ENCODE measurements around the gene B4GALT2.

Gene B4GALT2

DNA sequence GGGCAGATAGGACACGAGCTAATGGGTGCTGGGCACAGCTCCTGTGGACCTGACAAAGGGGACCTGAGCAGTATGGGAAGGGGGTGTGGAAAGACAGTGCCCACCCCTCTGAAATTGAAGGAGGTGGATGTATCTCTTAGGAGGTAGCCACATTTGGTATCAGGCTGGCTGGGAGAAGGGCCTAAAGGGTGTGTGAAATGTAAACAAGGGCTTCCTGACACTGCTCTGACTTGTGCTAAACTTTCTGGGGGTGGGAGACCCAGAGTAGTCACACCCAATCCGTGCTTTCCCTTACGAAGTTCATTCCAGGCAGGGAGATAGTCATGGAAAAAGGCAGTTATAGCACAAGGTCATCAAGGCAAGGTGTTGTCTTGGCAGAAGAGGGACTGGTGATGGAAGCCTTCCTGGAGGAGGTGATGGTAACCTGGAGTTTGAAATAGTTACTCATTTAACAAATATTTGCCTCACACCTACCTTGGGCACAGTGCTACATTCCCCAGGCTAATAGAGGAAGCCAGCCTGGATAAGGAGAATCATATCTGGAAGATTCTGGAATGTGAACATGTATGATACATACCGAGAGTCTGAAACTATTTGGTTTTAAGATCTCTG lies 7.1 kb downstream of the B4GALT2 start:
- no peak for DNase-seq

GRCh38 chr1:43986712-43987111 lies 7.7 kb downstream of the B4GALT2 start:
- no peak for DNase-seq

- no peak for DNase-seq
Measured at GRCh38 chr1:43987159-43987902, 8.3 kb downstream of the B4GALT2 start.

DNA sequence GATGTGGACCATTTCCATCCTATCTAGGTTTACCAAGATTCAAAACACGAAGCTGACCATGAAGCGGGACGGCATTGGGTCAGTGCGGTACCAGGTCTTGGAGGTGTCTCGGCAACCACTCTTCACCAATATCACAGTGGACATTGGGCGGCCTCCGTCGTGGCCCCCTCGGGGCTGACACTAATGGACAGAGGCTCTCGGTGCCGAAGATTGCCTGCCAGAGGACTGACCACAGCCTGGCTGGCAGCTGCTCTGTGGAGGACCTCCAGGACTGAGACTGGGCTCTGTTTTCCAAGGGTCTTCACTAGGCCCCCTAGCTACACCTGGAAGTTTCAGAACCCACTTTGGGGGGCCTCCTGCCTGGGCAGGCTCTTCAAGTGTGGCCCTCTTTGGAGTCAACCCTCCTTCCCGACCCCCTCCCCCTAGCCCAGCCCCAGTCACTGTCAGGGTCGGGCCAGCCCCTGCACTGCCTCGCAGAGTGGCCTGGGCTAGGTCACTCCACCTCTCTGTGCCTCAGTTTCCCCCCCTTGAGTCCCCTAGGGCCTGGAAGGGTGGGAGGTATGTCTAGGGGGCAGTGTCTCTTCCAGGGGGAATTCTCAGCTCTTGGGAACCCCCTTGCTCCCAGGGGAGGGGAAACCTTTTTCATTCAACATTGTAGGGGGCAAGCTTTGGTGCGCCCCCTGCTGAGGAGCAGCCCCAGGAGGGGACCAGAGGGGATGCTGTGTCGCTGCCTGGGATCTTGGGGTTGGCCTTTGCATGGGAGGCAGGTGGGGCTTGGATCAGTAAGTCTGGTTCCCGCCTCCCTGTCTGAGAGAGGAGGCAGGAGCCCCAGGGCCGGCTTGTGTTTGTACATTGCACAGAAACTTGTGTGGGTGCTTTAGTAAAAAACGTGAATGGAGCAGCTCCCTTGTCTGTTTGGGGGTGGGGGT lies 11.5 kb downstream of the B4GALT2 start:
- DNase-seq: no peak

DNA sequence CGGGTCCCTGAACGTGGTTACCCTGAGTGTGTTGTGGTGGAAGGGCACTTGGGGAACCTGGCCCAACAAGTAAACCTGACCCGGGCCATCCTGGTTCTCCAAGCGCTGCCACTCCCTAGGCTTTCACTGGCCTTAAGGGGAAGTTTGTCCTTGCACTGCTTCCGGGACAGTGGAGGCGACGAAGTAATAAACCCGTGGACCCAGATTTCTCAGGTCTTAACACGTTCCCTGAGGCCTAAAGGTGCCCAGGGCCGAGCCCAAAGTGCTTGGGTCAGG lies 12.1 kb downstream of the B4GALT2 start:
- no peak for DNase-seq

DNA sequence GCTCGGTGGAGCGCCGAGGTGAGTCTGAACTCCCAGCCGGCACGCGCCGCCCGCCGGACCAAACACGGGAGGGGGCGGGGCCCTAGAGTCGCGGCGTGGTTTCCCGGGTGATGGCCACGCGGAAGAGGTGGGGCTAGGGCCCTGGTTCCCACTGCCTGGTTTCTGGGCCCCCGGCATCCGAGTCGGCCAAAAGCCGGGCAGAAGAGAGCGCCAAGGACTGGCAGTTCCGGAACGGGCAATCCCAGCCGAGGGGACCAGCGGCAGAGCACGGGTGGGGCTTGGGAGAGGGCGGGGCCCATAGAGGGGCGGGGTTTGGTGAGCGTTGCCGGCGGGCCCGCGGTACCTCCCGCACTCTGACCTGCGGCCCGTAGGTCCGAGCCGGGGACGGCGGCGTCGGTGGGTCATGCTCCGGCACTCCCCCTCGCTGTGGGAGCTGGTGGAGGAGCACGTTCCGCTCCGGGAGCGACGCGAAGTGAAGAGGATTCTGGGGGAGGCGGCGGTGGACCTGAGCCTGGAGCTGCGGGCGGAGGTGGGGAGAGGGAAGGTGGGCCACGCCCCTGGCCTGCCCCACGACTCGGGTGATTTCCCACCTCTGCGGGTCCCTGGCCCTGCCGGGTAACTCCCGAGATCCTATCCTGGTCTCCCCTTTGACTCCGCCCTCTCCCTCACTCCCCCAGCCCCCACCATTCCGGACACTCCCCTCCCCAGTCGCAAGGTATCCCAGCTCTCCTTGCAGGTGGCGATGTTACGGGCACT lies 12.6 kb downstream of the B4GALT2 start, which contains the start of gene CCDC24:
Gene CCDC24, plus strand, starts transcription at position 124 of the 756 bp plus-strand sequence. Its CDS starts 280 bp downstream, at position 404.
- DNase-seq: peak; percentile 80

- DNase-seq: no peak
Measured at GRCh38 chr1:43992232-43992995, 13.4 kb downstream of the B4GALT2 start.

GRCh38 chr1:43993206-43993914 lies 14.3 kb downstream of the B4GALT2 start:
- no peak for DNase-seq

- DNase-seq: no peak
Measured at GRCh38 chr1:43994071-43994470, 15.1 kb downstream of the B4GALT2 start.

GRCh38 chr1:43994794-43995790 lies 16.1 kb downstream of the B4GALT2 start:
- peak; percentile 76 for DNase-seq

- DNase-seq: no peak
Measured at GRCh38 chr1:43995984-43996732, 17.1 kb downstream of the B4GALT2 start.

GRCh38 chr1:43996733-43997115 lies 17.7 kb downstream of the B4GALT2 start:
- no peak for DNase-seq

GRCh38 chr1:43997295-43997999 lies 18.4 kb downstream of the B4GALT2 start:
- DNase-seq: no peak

- no peak for DNase-seq
Measured at GRCh38 chr1:43998000-43998378, 19.0 kb downstream of the B4GALT2 start.

DNA sequence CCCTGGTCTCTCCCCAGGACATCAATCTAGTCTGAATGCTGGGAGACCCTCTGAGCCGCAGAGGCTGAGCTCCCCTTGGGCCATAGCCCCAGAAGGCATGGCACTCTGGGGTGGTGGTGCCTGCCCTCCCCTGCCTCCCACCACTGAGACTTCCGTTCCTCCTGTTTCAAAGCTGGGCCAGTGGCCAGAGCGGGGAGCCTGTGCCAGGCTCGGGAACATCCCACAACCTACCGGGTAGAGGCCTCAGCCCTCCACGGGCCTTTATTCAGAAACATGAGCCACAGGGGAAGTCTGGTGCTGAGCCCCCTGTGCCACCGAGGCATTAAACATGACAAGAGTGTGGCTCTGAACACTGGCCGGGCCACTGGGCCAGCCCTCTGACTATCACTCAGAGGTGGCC lies 20.4 kb downstream of the B4GALT2 start:
- DNase-seq: no peak

- DNase-seq: no peak
Measured at GRCh38 chr1:44000122-44000665, 21.2 kb downstream of the B4GALT2 start.

DNA sequence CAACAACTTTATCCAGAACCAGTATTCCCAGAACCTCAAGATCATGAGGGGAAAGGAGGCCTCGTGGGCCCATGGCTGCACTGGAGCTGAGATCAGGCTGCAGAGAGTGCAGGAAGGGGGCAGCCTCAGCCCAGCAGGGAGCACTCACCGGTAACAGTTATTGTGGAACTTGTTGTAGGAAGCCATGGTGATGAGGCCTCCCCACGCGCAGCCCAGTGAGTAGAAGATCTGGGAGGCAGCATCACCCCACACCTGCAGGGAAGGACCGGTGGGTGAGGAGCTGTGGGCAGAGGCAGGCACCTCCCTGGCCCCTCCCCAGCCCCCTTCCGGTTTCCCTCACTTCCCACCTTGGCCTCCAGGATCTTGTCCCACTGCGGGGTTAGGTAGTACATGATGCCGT lies 23.2 kb downstream of the B4GALT2 start:
- DNase-seq: no peak

GRCh38 chr1:44002606-44003157 lies 23.7 kb downstream of the B4GALT2 start:
- no peak for DNase-seq
